Tibial nerve (tissue), 4 donors: ENCODE results near the gene NEB. TPM values are rescaled to one million over a fixed set of nuclear protein-coding genes. Genes with fewer than 3 reads are reported as not detected.

Source experiments
- DNase-seq, 2 donors: peaks; one replicate each; pipeline ENCODE4 v3.0.0-alpha.2; 2019; ENCODE audit warnings: low spot score in 2 of 2
- H3K27ac ChIP-seq, 4 donors: fragments of 200-600 bp; sonication (generic) in 3 of 4; one replicate each; pipeline ENCODE4 v1.5.1; 2017 to 2019; ENCODE audit warnings: mild to moderate bottlenecking in 1 of 4
- H3K27me3 ChIP-seq, 2 donors: fragments of 200-600 bp; sonication (generic) in 1 of 2; one replicate each; pipeline versions ENCODE4 v1.5.1 to v1.6.0; 2017 to 2019
- H3K36me3 ChIP-seq, 3 donors: fragments of 200-600 bp; sonication (generic); one replicate each; pipeline ENCODE4 v1.5.1; 2018 to 2019
- H3K4me1 ChIP-seq, 4 donors: fragments of 200-600 bp; sonication (generic) in 3 of 4; one replicate each; pipeline ENCODE4 v1.5.1; 2017 to 2019
- H3K4me3 ChIP-seq, 4 donors: fragments of 200-600 bp; sonication (generic) in 3 of 4; one replicate each; pipeline ENCODE4 v1.5.1; 2017 to 2019; ENCODE audit warnings: mild to moderate bottlenecking in 1 of 4, moderate library complexity in 1 of 4
- H3K9me3 ChIP-seq, 4 donors: fragments of 200-600 bp; sonication (generic) in 3 of 4; one replicate each; pipeline ENCODE4 v1.5.1; 2017 to 2019
- CTCF ChIP-seq, 5 experiments: fragments of 200-600 bp in 3 of 5; fragments of 450-650 bp in 2 of 5; sonication (generic) in 3 of 5; IDR thresholded peaks; one replicate each; pipeline ENCODE4 v1.5.1; 2016 to 2019; ENCODE audit warnings: antibody characterized with exemption in 5 of 5, mild to moderate bottlenecking in 3 of 5, moderate library complexity in 2 of 5
- EP300 ChIP-seq, 2 donors: sonication (generic); formaldehyde crosslinking; IDR thresholded peaks; one replicate each; pipeline ENCODE4 v1.6.1; 2017; ENCODE audit warnings: antibody characterized with exemption in 2 of 2, mild to moderate bottlenecking in 1 of 2
- POLR2A ChIP-seq, 2 donors: fragments of 450-650 bp; IDR thresholded peaks; one replicate each; pipeline ENCODE4 v1.6.1; 2017; ENCODE audit warnings: antibody characterized with exemption in 2 of 2, mild to moderate bottlenecking in 2 of 2, moderate library complexity in 2 of 2
- WGBS, 2 donors: methylation state at CpG; one replicate each; pipeline ENCODE4 v1.1.5; 2018; 5-methylcytosine and 5-hydroxymethylcytosine counted together
- total RNA-seq, 4 donors: library from RNA; depleted of rRNA; stranded (reverse); fragments of >200 nt; gene quantifications; one replicate each; pipeline ENCODE4 v1.1.0, GENCODE V29; 2016

The NEB gene
- total RNA-seq, 4 donors from 2014 or later = 1.2 to 2.2 (median 1.5) TPM

GRCh38 chr2:151575338-151575737 is 158.9 kb downstream of the NEB start:
- Histone ChIP-seq H3K9me3 (no peaks in the 10 kb centered on the region), H3K36me3 (no peaks in the 10 kb centered on the region), H3K4me1 (no peaks in the 10 kb centered on the region), H3K27ac (no peak overlapping the region), H3K27me3 (no peaks in the 10 kb centered on the region), H3K4me3 (no peak overlapping the region)
- no peak for TF ChIP-seq POLR2A (IDR thresholded peaks at IDR 0.05)
- 89 to 92% methylated on average over 5 of the region's 5 CpGs for WGBS, 2 donors
- no peak for DNase-seq

GRCh38 chr2:151570191-151570590 is 164.1 kb downstream of the NEB start:
- Histone ChIP-seq H3K9me3 (no peaks in the 10 kb centered on the region), H3K4me1 (no peaks in the 10 kb centered on the region), H3K27me3 (no peaks in the 10 kb centered on the region), H3K27ac (no peak overlapping the region), H3K4me3 (no peak overlapping the region), H3K36me3 (no peaks in the 10 kb centered on the region)
- 95% methylated on average over 8 of the region's 8 CpGs for WGBS, 2 donors
- no peak for TF ChIP-seq EP300 (IDR thresholded peaks at IDR 0.05)
- TF ChIP-seq CTCF (IDR thresholded peaks at IDR 0.05) = no peak
- no peak for TF ChIP-seq POLR2A (IDR thresholded peaks at IDR 0.05)
- no peak for DNase-seq

- WGBS, 2 donors = 64 to 74% methylated on average over 8 of the region's 8 CpGs
- Histone ChIP-seq H3K27ac (no peak overlapping the region), H3K36me3 (no peaks in the 10 kb centered on the region), H3K27me3 (no peaks in the 10 kb centered on the region), H3K4me1 (no peaks in the 10 kb centered on the region), H3K9me3 (no peaks in the 10 kb centered on the region), H3K4me3 (no peak overlapping the region)
- TF ChIP-seq CTCF (IDR thresholded peaks at IDR 0.05) (no peak), EP300 (IDR thresholded peaks at IDR 0.05) (no peak), POLR2A (IDR thresholded peaks at IDR 0.05) (no peak)
- DNase-seq = no peak
These were observed 165.1 kb downstream of the NEB start for GRCh38 chr2:151569167-151569566.

- Histone ChIP-seq H3K4me1 (no peaks in the 10 kb centered on the region), H3K4me3 (no peak overlapping the region), H3K27me3 (no peaks in the 10 kb centered on the region), H3K9me3 (no peaks in the 10 kb centered on the region), H3K36me3 (no peaks in the 10 kb centered on the region), H3K27ac (no peak overlapping the region)
- 54 to 72% methylated on average over 7 of the region's 7 CpGs for WGBS, 2 donors
- no peak for DNase-seq
- TF ChIP-seq POLR2A (IDR thresholded peaks at IDR 0.05) (no peak), CTCF (IDR thresholded peaks at IDR 0.05) (no peak), EP300 (IDR thresholded peaks at IDR 0.05) (no peak)
These were observed 165.8 kb downstream of the NEB start for GRCh38 chr2:151568501-151568900.

GRCh38 chr2:151567006-151567405 is 167.3 kb downstream of the NEB start:
- no peak for DNase-seq
- no peaks in the 10 kb centered on the region for H3K36me3 ChIP-seq
- no peaks in the 10 kb centered on the region for H3K4me1 ChIP-seq
- H3K9me3 ChIP-seq = no peaks in the 10 kb centered on the region
- no peak overlapping the region for H3K4me3 ChIP-seq
- no peak for TF ChIP-seq POLR2A (IDR thresholded peaks at IDR 0.05)
- no peak for TF ChIP-seq CTCF (IDR thresholded peaks at IDR 0.05)
- no peak for TF ChIP-seq EP300 (IDR thresholded peaks at IDR 0.05)
- WGBS, 2 donors = 88 to 95% methylated on average over 5 of the region's 5 CpGs
- H3K27ac ChIP-seq = no peak overlapping the region
- no peaks in the 10 kb centered on the region for H3K27me3 ChIP-seq

GRCh38 chr2:151562398-151562797 is 171.9 kb downstream of the NEB start:
- 93 to 94% methylated on average over 8 of the region's 8 CpGs for WGBS, 2 donors
- no peak for DNase-seq
- no peak for TF ChIP-seq CTCF (IDR thresholded peaks at IDR 0.05)
- no peak for TF ChIP-seq POLR2A (IDR thresholded peaks at IDR 0.05)
- no peak for TF ChIP-seq EP300 (IDR thresholded peaks at IDR 0.05)
- H3K36me3 ChIP-seq = no peaks in the 10 kb centered on the region
- peaks cover 0 to 4% (median 0%) of the 10 kb centered on the region in 4 donors for H3K4me1 ChIP-seq
- no peak overlapping the region for H3K27ac ChIP-seq
- H3K4me3 ChIP-seq = no peak overlapping the region
- H3K9me3 ChIP-seq = no peaks in the 10 kb centered on the region
- no peaks in the 10 kb centered on the region for H3K27me3 ChIP-seq
